HepG2 (cell line): Measurements from ENCODE around the gene POLE3.

Experiments used
- CTCF ChIP-seq: sonication (generic); formaldehyde crosslinking; IDR thresholded peaks from 2 replicates; pipeline ENCODE4 v1.5.0; 2020; ENCODE audit warnings: mild to moderate bottlenecking, missing genetic modification reagents, moderate library complexity
- FOXO4 ChIP-seq: sonication (generic); formaldehyde crosslinking; conservative IDR thresholded peaks from 2 replicates; pipeline ENCODE4 v1.8.1; 2023; ENCODE audit warnings: missing genetic modification reagents
- POLR2A ChIP-seq, 2 experiments: IDR thresholded peaks; 2 replicates each; pipeline ENCODE4 v1.6.1; 2011; ENCODE audit warnings: low read depth in 2 of 2, low read length in 2 of 2, mild to moderate bottlenecking in 1 of 2, moderate library complexity in 1 of 2; ENCODE audit not compliant: insufficient read depth in 1 of 2
- TOE1 ChIP-seq: sonication (generic); formaldehyde crosslinking; IDR thresholded peaks from 2 replicates; pipeline ENCODE4 v1.4.0; 2020; ENCODE audit warnings: mild to moderate bottlenecking, missing genetic modification reagents
- ZNF253 ChIP-seq: sonication (generic); formaldehyde crosslinking; IDR thresholded peaks from 2 replicates; pipeline ENCODE4 v1.8.0; 2022; ENCODE audit warnings: mild to moderate bottlenecking, missing genetic modification reagents, borderline replicate concordance
- ZNF776 ChIP-seq: sonication (generic); formaldehyde crosslinking; IDR thresholded peaks from 2 replicates; pipeline ENCODE4 v1.4.0; 2020; ENCODE audit warnings: mild to moderate bottlenecking, missing genetic modification reagents
- TF ChIP-seq, protein P1 (sequence below): sonication (generic); formaldehyde crosslinking; IDR thresholded peaks from 2 replicates; pipeline ENCODE4 v1.5.1; 2020; ENCODE audit warnings: mild to moderate bottlenecking, missing genetic modification reagents, moderate library complexity

GRCh38 chr9:113403646-113404045, 6.8 kb downstream of the POLE3 start:
- TF ChIP-seq ZNF253 (CRISPR knock-in tag) (no peak), FOXO4 (CRISPR knock-in tag) (no peak), POLR2A (IDR thresholded peaks at IDR 0.05; ENCODE audit: insufficient read depth in 1 of 2, low read depth in 2 of 2, low read length in 2 of 2) (no peak), TOE1 (CRISPR knock-in tag) (no peak), ZNF776 (CRISPR knock-in tag) (no peak), CTCF (CRISPR knock-in tag) (no peak)
- TF ChIP-seq, protein P1, sequence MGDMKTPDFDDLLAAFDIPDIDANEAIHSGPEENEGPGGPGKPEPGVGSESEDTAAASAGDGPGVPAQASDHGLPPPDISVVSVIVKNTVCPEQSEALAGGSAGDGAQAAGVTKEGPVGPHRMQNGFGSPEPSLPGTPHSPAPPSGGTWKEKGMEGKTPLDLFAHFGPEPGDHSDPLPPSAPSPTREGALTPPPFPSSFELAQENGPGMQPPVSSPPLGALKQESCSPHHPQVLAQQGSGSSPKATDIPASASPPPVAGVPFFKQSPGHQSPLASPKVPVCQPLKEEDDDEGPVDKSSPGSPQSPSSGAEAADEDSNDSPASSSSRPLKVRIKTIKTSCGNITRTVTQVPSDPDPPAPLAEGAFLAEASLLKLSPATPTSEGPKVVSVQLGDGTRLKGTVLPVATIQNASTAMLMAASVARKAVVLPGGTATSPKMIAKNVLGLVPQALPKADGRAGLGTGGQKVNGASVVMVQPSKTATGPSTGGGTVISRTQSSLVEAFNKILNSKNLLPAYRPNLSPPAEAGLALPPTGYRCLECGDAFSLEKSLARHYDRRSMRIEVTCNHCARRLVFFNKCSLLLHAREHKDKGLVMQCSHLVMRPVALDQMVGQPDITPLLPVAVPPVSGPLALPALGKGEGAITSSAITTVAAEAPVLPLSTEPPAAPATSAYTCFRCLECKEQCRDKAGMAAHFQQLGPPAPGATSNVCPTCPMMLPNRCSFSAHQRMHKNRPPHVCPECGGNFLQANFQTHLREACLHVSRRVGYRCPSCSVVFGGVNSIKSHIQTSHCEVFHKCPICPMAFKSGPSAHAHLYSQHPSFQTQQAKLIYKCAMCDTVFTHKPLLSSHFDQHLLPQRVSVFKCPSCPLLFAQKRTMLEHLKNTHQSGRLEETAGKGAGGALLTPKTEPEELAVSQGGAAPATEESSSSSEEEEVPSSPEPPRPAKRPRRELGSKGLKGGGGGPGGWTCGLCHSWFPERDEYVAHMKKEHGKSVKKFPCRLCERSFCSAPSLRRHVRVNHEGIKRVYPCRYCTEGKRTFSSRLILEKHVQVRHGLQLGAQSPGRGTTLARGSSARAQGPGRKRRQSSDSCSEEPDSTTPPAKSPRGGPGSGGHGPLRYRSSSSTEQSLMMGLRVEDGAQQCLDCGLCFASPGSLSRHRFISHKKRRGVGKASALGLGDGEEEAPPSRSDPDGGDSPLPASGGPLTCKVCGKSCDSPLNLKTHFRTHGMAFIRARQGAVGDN (CRISPR knock-in tag): no peak
